Aorta (tissue), 5 donors: Measurements from ENCODE around the gene DNAI1. TPM values are rescaled to one million over a fixed set of nuclear protein-coding genes. Genes with fewer than 3 reads are reported as not detected.

Experiments
- ATAC-seq: fragments of 200-7000 bp; cut with Tn5 transposase; one replicate; pipeline ENCODE4 v1.9.1; 2022; ENCODE audit warnings: moderate library complexity; ENCODE audit not compliant: low FRiP score
- DNase-seq, 2 donors: peaks; one replicate each; pipeline ENCODE4 v3.0.0-alpha.2; 2020
- H3K27ac ChIP-seq, 2 donors: one replicate each; pipeline ENCODE4 v1.5.1; 2013; ENCODE audit warnings: low read length in 2 of 2, mild to moderate bottlenecking in 2 of 2, moderate library complexity in 2 of 2, control low read depth in 1 of 2, inconsistent platforms in 1 of 2, low read depth in 1 of 2
- H3K27me3 ChIP-seq, 2 donors: one replicate each; pipeline ENCODE4 v1.6.1; 2013; ENCODE audit warnings: control low read depth in 1 of 2, low read length in 1 of 2, mild to moderate bottlenecking in 1 of 2, moderate library complexity in 1 of 2; ENCODE audit not compliant: insufficient read depth in 2 of 2, control insufficient read depth in 1 of 2
- H3K36me3 ChIP-seq, 2 donors: one replicate each; pipeline ENCODE4 v1.6.1; 2013; ENCODE audit warnings: control low read depth in 1 of 2, low read length in 1 of 2, mild to moderate bottlenecking in 1 of 2; ENCODE audit not compliant: insufficient read depth in 2 of 2, control insufficient read depth in 1 of 2
- H3K4me1 ChIP-seq, 2 donors: one replicate each; pipeline ENCODE4 v1.6.1; 2013; ENCODE audit warnings: low read length in 2 of 2, control low read depth in 1 of 2, mild to moderate bottlenecking in 1 of 2, moderate library complexity in 1 of 2; ENCODE audit not compliant: insufficient read depth in 2 of 2, control insufficient read depth in 1 of 2
- H3K4me3 ChIP-seq, 2 donors: one replicate each; pipeline ENCODE4 v1.5.1; 2013; ENCODE audit warnings: low read length in 2 of 2, control low read depth in 1 of 2, mild to moderate bottlenecking in 1 of 2
- H3K9me3 ChIP-seq: one replicate; pipeline ENCODE4 v1.6.1; 2013; ENCODE audit warnings: mild to moderate bottlenecking, low read length; ENCODE audit not compliant: control insufficient read depth
- WGBS, 2 donors: extraction: QIAGEN DNeasy Blood & Tissue Kit; methylation state at CpG; one replicate each; pipeline ENCODE4 v1.1.7; 2013; 5-methylcytosine and 5-hydroxymethylcytosine counted together
- intact Hi-C, 2 donors: fragments of 100-400 bp; cut with DNase I; formaldehyde crosslinking; loops; one replicate each; pipeline versions ENCODE4 v1.14.2 to v1.15.0; 2022
- polyA plus RNA-seq, 2 donors: library from polyadenylated mRNA; stranded (reverse); fragments of 200-250 nt; gene quantifications; one replicate each; pipeline ENCODE4 v1.2.3, GENCODE V29; 2013
- total RNA-seq, 2 donors: library from RNA; stranded (reverse); fragmentation: NEBNext Ultra II Directional; extraction: Animal tissue kit (Norgen Biotek cat#: 25700); gene quantifications; one replicate each; pipeline ENCODE4 v1.2.1, GENCODE V29; 2021
- donor health status: healthy with polysubstance abuse.
- donor health status: Bipolar disorder and iron deficiency.
- donor health status: DM: no; HTN: no; CAD: no.
- donor health status: DM: no; HTN: no; CAD: no.
- donor health status: DM: yes; HTN: yes; CAD: no.

The DNAI1 gene
- total and polyA plus RNA-seq, 4 donors: not detected

GRCh38 chr9:34555936-34556525, 97.4 kb downstream of the DNAI1 start:
- H3K36me3 ChIP-seq: no peaks in the 10 kb centered on the region
- no peaks in the 10 kb centered on the region for H3K9me3 ChIP-seq
- H3K27me3 ChIP-seq: no peaks in the 10 kb centered on the region
- H3K4me1 ChIP-seq: no peaks in the 10 kb centered on the region
- H3K27ac ChIP-seq: no peak overlapping the region
- 87 to 89% methylated on average over 11 to 13 of the region's 13 CpGs for WGBS, 2 donors
- H3K4me3 ChIP-seq: no peak overlapping the region
- intact Hi-C loops: no loop called here
- ATAC-seq (no peak), DNase-seq (peak; percentile 20 to 27)

GRCh38 chr9:34556949-34557348, 98.3 kb downstream of the DNAI1 start:
- Histone ChIP-seq H3K27me3 (no peaks in the 10 kb centered on the region), H3K36me3 (no peaks in the 10 kb centered on the region), H3K4me1 (no peaks in the 10 kb centered on the region), H3K4me3 (no peak overlapping the region), H3K27ac (no peak overlapping the region), H3K9me3 (no peaks in the 10 kb centered on the region)
- intact Hi-C loops: no loop called here
- 70 to 77% methylated on average over 6 of the region's 6 CpGs for WGBS, 2 donors
- DNase-seq (peak; percentile 15), ATAC-seq (no peak)

- 72% methylated on average over 19 of the region's 19 CpGs for WGBS, 2 donors
- no peaks in the 10 kb centered on the region for H3K36me3 ChIP-seq
- intact Hi-C loops: loop anchor here in 1 of 2 donors (2.0 kb wide), 1 partner anchor 33 kb away; no protein-coding TSS in a partner anchor
These were observed 99.1 kb downstream of the DNAI1 start for GRCh38 chr9:34557426-34558321.

GRCh38 chr9:34558364-34558763, 99.8 kb downstream of the DNAI1 start:
- intact Hi-C loops: loop anchor here in 1 of 2 donors (2.0 kb wide), 1 partner anchor 32 kb away; no protein-coding TSS in a partner anchor
- H3K4me1 ChIP-seq: no peaks in the 10 kb centered on the region
- no peaks in the 10 kb centered on the region for H3K36me3 ChIP-seq
- no peak overlapping the region for H3K27ac ChIP-seq
- no peak overlapping the region for H3K4me3 ChIP-seq
- ATAC-seq: no peak
- H3K9me3 ChIP-seq: peaks cover 2% of the 10 kb centered on the region
- 91 to 92% methylated on average over 9 of the region's 9 CpGs for WGBS, 2 donors
- H3K27me3 ChIP-seq: no peaks in the 10 kb centered on the region
- DNase-seq: peak in 1 of 2 donors; percentile 9

More at GRCh38 chr9:34557426-34558321, 99.1 kb downstream of the DNAI1 start:
- Histone ChIP-seq H3K27ac (no peak overlapping the region), H3K4me1 (no peaks in the 10 kb centered on the region), H3K4me3 (no peak overlapping the region), H3K27me3 (no peaks in the 10 kb centered on the region), H3K9me3 (peaks cover 2% of the 10 kb centered on the region)
- ATAC-seq: no peak
- peak; percentile 40 to 60 for DNase-seq

- H3K27ac ChIP-seq: no peak overlapping the region
- no peaks in the 10 kb centered on the region for H3K4me1 ChIP-seq
- H3K27me3 ChIP-seq: no peaks in the 10 kb centered on the region
- WGBS, 2 donors: 54 to 58% methylated on average over 17 of the region's 17 CpGs
- H3K36me3 ChIP-seq: no peaks in the 10 kb centered on the region
- intact Hi-C loops: loop anchor here in 1 of 2 donors (2.0 kb wide), 1 partner anchor 32 kb away; no protein-coding TSS in a partner anchor
- ATAC-seq (no peak), DNase-seq (peak; percentile 43 to 44)
- H3K4me3 ChIP-seq: no peak overlapping the region
- H3K9me3 ChIP-seq: peaks cover 2% of the 10 kb centered on the region
These were observed 100.5 kb downstream of the DNAI1 start for GRCh38 chr9:34558919-34559623.

GRCh38 chr9:34559624-34560455, 101.2 kb downstream of the DNAI1 start:
- Histone ChIP-seq H3K36me3 (no peaks in the 10 kb centered on the region), H3K4me1 (no peaks in the 10 kb centered on the region), H3K27me3 (no peaks in the 10 kb centered on the region), H3K9me3 (peaks cover 2% of the 10 kb centered on the region), H3K27ac (no peak overlapping the region), H3K4me3 (no peak overlapping the region)
- intact Hi-C loops: loop anchor here in 1 of 2 donors (2.0 kb wide), 1 partner anchor 31 kb away; no protein-coding TSS in a partner anchor
- WGBS, 2 donors: 17 to 22% methylated on average over 21 of the region's 21 CpGs
- peak; percentile 75 for ATAC-seq
- peak; percentile 44 to 75 for DNase-seq

- H3K36me3 ChIP-seq: no peaks in the 10 kb centered on the region
- intact Hi-C loops: no loop called here
- no peaks in the 10 kb centered on the region for H3K27me3 ChIP-seq
- H3K4me3 ChIP-seq: no peak overlapping the region
- H3K4me1 ChIP-seq: no peaks in the 10 kb centered on the region
- peaks cover 2% of the 10 kb centered on the region for H3K9me3 ChIP-seq
- DNase-seq: peak; percentile 41 to 77
- no peak overlapping the region for H3K27ac ChIP-seq
- whole genome bisulfite sequencing, 2 donors: 40 to 46% methylated on average over 18 to 21 of the region's 21 CpGs
- ATAC-seq: peak; percentile 3
These were observed 102.1 kb downstream of the DNAI1 start for GRCh38 chr9:34560599-34561214.
